ENCODE results near the gene IDH2.

- TF ChIP-seq POLR2AphosphoS5 (IDR thresholded peaks at IDR 0.05; ENCODE audit: low read depth, low read length), result no peak
- TF ChIP-seq REST (IDR thresholded peaks at IDR 0.05; ENCODE audit: insufficient read depth in 1 of 2, low read depth in 2 of 2, low read length in 2 of 2), result no peak
- TF ChIP-seq SIN3A (IDR thresholded peaks at IDR 0.05; ENCODE audit: borderline replicate concordance, insufficient read depth, low read length), result no peak
- TF ChIP-seq TAF1 (IDR thresholded peaks at IDR 0.05; ENCODE audit: borderline replicate concordance, insufficient read depth, low read length), result no peak
These were observed 4.4 kb upstream of the IDH2 start for GRCh38 chr15:90106522-90107117.

Data from PFSK-1 (cell line).